HG03045 (cell line): ENCODE results near the gene GJA4.
"Not testable (repeated sequence)": the region's sequence is repeated elsewhere in the genome, so short reads cannot be mapped to it uniquely, and the experiment has no call there.

Experiments used
- ATAC-seq: cut with Tn5 transposase; IDR thresholded peaks from one replicate; pipeline ENCODE4 v1.9.1; 2021; ENCODE audit warnings: mild to moderate bottlenecking, moderate library complexity; ENCODE audit not compliant: unreplicated experiment

GJA4 gene

DNA sequence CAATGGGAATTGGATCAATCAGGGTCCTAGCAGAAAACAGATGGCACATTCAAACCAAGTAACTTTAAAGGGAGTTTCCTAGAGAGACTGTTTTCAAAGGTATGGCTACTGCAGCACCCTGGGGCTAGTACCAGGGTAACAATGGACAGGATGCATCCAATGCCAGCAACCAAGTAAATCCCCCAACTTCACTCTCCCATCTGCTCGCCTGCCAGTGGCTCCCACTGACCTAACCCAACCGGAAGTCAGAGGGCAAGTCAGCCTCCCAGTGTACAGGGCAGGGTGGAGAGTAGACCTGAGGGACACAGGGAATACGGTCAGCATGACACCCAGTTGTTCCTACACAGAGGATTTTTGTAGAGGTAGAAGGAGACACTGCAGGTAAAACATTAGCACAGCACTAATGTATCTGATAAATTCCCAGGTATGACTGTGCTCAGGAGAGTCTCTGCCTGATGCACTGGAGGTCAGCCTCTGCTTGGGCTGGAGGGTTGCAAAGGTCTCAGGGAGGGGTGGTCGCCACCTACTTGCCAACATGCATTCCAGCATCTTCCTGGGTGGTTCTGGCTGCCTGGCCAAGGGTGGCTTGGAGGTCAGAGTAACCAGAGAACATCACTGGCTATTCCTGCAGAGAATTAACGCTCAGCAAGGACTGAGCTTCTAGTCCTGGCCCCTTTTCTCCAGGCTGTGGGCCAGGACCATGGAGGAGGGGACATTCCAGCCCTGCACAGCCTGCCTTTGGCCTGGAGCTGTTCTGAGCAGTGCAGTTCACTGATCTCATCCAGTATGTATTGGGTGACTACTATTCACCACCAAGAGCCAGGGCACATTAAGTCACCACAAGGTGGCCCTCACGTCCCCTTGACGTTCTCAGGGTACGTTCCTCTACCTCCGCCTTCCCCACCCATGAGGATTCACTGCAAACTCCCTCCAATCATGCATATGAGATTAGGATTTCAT is 5.1 kb upstream of the GJA4 start:
- no peak for ATAC-seq

GRCh38 chr1:34790985-34791384 is 1.8 kb upstream of the GJA4 start:
- ATAC-seq, result no peak

GRCh38 chr1:34792424-34792823 is 375 bp upstream of the GJA4 start:
- ATAC-seq, result no peak

GRCh38 chr1:34794001-34794789 is 1.4 kb downstream of the GJA4 start:
- no peak for ATAC-seq

GRCh38 chr1:34794790-34795180 is 2.0 kb downstream of the GJA4 start:
- ATAC-seq, result no peak

- ATAC-seq, result no peak
Observed at GRCh38 chr1:34795916-34796315, 3.1 kb downstream of the GJA4 start.

DNA sequence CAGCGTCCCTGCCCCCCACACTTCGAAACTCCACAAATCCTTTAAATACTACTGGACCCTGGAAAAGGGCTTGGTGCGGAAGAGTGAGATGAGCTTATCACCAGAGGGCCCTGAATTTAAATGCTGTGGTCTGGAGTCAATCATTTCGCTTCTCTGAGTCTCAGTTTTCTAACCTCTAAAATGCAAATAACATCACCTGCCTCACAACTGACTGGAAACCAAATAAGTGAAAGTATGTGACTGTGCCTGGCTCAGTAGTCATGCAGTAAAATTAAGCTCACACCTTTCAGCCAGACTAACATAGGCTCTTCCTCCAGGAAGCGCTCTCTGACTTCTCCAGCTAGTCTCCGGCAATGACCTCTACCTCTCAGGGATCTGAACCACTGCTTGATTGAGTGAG is 4.2 kb downstream of the GJA4 start:
- no peak for ATAC-seq

DNA sequence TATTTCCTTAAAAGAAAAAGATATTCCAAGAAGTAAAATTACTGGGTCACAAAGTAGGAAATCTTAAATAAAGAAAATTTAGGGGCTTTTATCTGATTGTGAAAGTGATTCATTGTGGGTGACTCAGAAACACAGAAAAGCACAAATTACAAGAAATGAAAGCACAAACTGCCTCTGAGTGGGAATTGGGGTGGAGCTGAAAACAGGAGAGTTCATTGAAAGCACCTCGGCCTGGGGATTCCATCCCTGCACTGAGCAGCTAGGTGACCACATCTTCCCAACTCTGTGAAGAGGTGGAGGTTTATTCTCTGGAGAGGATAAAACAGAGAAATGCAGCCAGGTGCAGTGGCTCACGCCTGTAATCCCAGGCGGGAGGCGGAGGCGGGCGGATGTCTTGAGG is 7.4 kb downstream of the GJA4 start:
- ATAC-seq, result no peak

DNA sequence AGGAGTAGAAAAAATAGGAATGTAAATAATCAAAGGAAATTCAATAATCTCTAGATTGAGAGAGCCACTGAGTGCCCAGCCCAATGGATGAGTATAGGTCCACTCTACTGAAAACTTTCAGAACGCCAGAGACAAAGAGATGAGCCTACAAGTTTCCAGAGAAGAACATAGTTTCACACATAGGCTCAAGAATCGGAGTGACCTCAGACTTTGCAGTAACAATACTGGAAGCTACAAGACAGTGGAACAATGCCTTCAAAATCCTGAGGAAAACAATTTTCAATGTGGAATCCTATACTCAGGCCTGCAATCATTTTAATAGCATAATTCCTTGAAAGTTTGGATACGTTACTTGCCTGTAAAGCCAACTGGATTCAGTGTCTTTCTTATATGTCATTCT is 11.0 kb downstream of the GJA4 start:
- ATAC-seq, result no peak

DNA sequence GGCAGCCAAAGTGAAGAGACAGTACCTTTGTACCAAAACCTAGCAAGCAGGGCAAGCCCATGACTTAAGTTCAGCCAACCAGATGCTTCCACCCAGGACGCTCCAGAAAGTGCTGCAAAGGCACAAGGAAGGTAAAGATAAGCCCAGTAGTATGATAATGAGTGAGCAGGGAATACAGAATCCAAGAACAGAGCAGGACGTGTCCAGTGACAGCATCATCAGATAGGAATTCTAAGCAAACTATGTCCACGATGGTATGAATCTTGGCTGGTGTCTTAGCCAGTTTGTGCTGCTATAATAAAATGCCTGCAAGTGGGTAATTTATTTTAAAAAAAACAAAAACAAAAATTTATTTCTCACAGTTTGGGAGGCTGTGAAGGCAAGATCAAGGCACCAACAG is 13.6 kb downstream of the GJA4 start:
- no peak for ATAC-seq

GRCh38 chr1:34808051-34808810 is 15.4 kb downstream of the GJA4 start:
- ATAC-seq, result no peak

GRCh38 chr1:34810781-34811180 is 18.0 kb downstream of the GJA4 start:
- ATAC-seq, result not testable (repeated sequence)

DNA sequence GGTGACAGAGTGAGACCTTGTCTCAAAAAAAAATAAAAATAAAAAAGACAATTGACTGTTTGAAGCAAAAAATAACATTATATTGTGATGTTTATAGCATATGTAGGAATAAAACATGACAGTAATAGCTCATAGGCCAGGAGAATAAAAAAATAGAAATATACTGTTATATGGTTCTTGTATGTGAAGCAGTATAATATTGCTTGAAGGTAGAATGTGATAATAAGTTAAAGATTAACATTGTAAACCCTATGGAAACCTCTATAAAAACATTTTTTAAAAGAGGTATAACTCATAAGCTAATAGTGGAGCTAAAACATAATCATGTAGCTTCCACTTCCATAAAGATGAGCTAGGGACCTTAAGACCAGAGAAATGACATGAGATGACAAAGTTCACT is 23.5 kb downstream of the GJA4 start:
- no peak for ATAC-seq

GRCh38 chr1:34816778-34817177 is 24.0 kb downstream of the GJA4 start:
- no peak for ATAC-seq

- not testable (repeated sequence) for ATAC-seq
Observed at GRCh38 chr1:34818862-34819261, 26.1 kb downstream of the GJA4 start.

DNA sequence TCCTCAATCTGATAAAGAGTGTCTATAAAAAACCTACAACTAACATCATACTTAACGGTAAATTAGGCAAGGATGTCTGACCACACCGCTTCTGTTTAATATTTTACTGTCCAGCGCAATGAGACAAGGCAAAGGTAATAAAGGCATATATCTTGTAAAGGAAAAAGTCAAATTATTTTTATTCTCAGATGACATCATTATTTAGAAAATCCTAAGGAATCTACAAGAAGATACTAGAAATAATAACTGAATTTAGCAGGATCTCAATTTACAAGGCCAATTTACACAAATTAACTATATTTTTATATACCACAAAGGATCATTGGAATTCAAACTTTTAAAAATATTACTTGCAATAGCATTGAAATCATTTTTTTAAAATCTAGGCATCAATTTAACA is 29.4 kb downstream of the GJA4 start:
- no peak for ATAC-seq

DNA sequence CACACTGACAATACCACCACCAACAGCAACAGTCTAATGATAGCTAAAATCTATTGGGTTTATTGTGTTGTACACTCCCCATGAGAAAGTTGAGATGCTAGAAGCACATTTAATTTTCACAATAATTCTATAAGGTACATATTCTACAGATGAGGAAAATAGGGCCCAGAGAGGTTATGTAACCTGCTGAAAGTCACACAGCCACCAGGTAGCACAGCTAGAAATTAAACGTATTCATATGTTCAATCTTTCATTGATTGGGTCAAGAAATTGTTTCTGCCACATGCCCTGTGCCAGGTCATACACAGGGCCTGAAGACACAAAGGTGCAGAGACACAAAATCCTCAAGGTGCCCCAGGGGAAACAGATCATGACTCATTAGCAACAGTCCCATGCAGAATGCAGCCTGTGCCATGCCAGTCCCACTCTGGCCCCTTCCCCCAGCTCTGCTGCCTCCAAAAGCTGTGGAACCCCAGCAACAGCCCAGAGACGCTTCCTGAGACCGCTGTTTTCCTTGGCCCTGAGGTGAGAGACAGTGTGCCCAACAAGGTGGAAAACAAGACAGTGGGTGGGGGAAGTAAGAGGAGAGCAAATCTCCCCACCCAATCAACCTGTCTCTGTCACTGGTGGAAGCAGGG is 32.1 kb downstream of the GJA4 start:
- ATAC-seq, result no peak

DNA sequence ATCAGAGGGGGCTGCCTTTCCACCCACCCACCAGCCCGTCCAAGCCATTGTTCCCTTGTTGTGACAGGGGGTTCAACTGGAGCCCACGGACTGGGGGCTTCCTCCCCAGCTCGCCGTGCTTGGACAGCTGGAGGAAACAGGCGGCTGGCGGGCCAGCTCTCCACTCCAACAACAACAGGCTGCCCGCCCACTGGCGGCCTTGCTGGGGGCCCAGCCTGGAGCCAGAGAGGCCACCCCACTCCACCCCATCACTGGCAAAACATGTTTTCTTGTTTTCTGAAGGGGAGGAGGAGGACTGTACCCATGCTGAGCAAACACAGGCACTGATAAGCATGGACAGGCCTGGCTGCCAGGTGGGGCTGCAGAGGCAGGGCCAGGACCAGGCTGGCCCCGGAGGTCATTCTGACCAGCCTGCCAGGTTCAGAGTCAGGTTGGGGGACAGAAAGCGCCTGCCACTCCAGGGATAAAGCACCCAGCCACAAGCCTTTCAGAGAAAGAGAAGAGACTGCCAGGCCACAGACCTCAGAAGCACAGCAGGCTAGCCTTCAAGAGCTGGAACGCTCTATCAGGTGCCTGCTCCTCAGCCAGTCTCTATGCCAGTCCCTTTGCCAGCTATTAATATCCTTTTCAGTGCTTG is 32.8 kb downstream of the GJA4 start:
- ATAC-seq, result no peak

- no peak for ATAC-seq
Observed at GRCh38 chr1:34827341-34827941, 34.6 kb downstream of the GJA4 start.

DNA sequence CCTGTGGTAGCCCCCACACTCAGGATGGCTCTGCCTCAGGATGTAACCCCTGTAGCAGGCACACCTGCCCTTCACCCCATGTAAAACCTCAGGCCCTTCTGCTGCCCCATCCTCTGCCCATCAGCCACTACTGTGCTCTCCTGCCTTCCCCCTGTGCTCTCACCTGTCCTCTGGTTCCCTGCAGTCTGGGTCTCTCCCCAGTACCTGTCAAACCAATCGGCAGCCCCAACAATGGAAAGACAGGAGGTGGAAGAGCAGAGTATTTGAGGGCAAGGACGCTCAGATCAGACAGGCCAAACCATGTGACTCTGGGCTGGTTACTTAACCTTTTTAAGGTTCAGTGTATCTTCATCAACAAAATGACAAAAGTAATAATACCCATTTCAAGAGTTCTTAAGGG is 35.8 kb downstream of the GJA4 start:
- ATAC-seq, result no peak
